Activated T-cell treated with anti-CD3 and anti-CD28 coated beads, Interleukin-2, amount 50 U/mL, for 48 hours (primary cell): ENCODE results near the gene BRD8.

ENCODE experiments used
- DNase-seq, 2 experiments: peaks; one replicate each; pipeline ENCODE4 v3.0.0-alpha.2; 2020

The BRD8 gene

DNA sequence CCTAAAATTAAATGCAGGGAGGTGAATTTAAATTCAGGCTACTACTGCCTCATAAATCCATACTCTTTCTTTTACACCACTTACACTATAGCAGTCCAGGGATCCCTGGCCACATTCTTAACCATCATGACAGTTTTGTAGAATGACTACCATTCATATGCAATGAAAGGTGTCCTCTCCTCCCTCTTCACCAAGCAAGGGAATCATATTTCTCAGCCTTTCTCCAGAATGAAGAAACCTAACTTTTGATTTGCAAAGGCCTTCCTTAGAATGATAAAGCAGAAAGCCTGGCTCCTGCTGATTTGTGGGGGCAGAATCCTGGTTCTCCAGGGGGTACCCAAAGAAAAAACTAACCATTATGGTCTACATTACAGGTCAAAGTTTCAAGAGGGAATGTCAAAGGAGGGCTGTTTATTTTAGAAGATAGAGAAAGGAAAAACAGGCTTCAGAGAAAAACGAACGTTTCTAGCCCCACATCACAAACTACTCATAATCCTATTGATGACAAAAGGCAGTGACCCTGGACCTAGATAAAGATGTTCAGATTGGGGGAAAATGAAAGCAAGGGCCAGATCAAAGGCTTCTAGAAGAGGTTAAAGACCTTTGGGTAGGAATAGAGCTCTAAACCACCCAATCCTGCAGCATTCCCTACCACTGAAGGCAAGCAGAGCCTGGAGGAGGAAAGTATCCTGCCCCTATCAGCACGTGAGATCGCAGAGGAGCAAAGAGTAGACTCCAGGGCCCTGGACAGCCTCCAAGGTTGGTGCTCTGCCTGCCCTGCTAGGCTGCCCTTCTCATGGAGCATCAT is 83.1 kb downstream of the BRD8 start:
- DNase-seq: no peak

DNA sequence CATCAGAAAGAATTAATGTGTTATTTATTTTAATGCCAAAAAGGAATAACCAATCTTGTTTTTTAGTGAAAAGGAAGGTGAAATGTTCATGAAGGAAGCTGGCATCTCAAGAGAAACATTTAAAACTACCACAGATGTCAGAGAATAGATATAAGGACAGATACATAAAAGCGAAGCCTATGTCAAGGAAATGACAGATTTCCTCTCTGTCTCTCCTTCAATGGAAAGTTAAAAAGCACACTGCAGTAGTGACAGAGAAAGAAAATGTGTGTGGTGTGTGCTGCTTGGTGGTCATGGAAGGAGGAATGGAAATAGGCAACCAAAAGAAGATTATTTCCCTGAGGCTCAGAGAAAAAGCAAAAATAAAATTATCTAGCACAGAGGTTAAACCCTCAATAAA is 85.4 kb downstream of the BRD8 start:
- DNase-seq: no peak

DNA sequence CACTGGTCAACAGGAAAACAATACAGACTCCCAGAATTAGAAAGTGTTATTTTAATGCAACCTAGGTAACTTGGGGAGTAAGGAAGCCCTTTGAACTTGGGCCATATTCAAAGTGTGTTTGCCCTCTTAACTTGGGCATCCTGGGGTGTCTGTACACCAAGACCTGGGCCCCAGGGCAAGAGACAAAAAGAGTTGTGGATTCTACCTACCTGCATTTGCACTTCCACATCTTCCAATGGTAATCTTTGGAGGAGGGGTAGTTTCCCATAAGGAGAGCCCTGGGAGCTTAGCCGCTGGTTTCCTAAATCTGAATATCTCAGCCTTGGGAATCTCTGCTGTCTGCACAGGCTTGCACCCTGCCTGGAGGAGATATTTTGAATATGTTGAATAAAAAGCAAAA is 86.1 kb downstream of the BRD8 start:
- DNase-seq: no peak

DNA sequence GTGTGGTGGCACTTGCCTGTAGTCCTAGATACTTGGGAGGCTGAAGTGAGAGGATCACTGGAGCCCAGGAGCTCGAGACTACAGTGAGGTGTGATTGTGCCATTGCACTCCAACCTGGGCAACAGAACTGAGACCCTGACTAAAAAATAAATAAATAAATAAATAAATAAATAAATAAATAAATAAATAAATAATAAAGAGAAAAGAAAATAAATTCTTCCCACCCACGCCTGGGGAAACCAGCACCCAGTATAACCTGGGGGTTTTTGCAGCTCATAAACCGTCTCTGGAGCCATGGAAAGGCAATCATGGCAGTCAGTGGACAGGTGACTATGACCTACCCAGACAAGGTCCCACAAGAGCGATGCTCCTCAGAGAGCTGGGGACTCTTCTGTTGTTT is 86.7 kb downstream of the BRD8 start:
- no peak for DNase-seq
